Suprapubic skin (tissue), 4 donors: ENCODE data around the gene MINDY4.

Experiments used
- POLR2A ChIP-seq, 2 donors: fragments of 450-650 bp; IDR thresholded peaks; one replicate each; pipeline ENCODE4 v1.6.1; 2017; ENCODE audit warnings: antibody characterized with exemption in 2 of 2, mild to moderate bottlenecking in 2 of 2, moderate library complexity in 2 of 2
- POLR2AphosphoS5 ChIP-seq, 3 donors: sonication (generic); formaldehyde crosslinking; IDR thresholded peaks; one replicate each; pipeline ENCODE4 v1.6.1; 2017; ENCODE audit warnings: antibody characterized with exemption in 3 of 3
- TF ChIP-seq, protein P1 (sequence below), 2 donors: fragments of 200-600 bp in 1 of 2; fragments of 450-650 bp in 1 of 2; sonication (generic) in 1 of 2; IDR thresholded peaks; one replicate each; pipeline ENCODE4 v1.5.1; 2016 to 2019; ENCODE audit warnings: antibody characterized with exemption in 2 of 2, mild to moderate bottlenecking in 1 of 2, moderate library complexity in 1 of 2

DNA sequence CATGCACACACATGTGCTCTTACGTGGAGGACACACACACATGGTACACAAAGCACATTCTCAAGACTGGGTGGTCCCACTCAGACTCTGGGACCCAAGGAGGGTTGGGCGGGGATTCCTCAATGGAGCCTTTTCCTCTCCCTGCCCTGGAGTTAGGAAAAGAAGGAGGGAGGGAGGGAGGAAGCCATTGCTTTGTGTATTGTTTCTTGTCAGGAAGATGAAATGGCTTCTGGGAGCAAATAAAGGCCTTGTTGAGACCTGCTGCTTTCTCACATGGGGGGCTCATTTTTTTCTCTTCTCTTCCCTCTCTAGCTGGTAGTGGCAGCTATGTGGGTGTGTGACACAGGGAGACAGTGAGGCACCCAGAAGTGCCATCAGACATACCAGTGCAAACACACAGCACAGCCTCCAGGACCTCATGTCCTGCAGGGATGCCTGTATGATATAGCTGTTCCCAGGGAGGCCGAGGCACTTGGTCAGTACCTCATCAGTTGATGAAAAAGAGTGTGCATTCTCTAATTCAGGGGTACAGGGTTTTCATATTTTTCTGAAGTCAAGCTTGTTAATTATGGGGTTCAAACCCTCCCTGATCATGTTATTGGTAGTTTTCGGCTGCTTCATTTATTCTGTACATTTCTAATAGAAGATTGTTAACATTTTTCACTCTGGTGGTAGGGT, 146.1 kb downstream of the MINDY4 start:
- TF ChIP-seq, protein P1, sequence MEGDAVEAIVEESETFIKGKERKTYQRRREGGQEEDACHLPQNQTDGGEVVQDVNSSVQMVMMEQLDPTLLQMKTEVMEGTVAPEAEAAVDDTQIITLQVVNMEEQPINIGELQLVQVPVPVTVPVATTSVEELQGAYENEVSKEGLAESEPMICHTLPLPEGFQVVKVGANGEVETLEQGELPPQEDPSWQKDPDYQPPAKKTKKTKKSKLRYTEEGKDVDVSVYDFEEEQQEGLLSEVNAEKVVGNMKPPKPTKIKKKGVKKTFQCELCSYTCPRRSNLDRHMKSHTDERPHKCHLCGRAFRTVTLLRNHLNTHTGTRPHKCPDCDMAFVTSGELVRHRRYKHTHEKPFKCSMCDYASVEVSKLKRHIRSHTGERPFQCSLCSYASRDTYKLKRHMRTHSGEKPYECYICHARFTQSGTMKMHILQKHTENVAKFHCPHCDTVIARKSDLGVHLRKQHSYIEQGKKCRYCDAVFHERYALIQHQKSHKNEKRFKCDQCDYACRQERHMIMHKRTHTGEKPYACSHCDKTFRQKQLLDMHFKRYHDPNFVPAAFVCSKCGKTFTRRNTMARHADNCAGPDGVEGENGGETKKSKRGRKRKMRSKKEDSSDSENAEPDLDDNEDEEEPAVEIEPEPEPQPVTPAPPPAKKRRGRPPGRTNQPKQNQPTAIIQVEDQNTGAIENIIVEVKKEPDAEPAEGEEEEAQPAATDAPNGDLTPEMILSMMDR (IDR thresholded peaks at IDR 0.05), result no peak
- no peak for TF ChIP-seq POLR2A (IDR thresholded peaks at IDR 0.05)
- no peak for TF ChIP-seq POLR2AphosphoS5 (IDR thresholded peaks at IDR 0.05)
